OCI-LY1 (cell line): ENCODE data around the gene SLC28A3.

Experiments
- H2AFZ ChIP-seq: fragments of 200-600 bp; sonication (generic), shearing (Covaris generic); 2 replicates; pipeline ENCODE4 v1.6.0; 2014; ENCODE audit warnings: antibody characterized with exemption, mild to moderate bottlenecking, low read length
- H3F3A ChIP-seq: fragments of 200-600 bp; sonication (generic), shearing (Covaris generic); 2 replicates; pipeline ENCODE4 v1.6.0; 2014; ENCODE audit warnings: mild to moderate bottlenecking, antibody characterized with exemption, low read length, moderate library complexity; ENCODE audit not compliant: insufficient read depth
- H3K27ac ChIP-seq: fragments of 200-600 bp; sonication (generic); 2 replicates; pipeline ENCODE4 v1.5.1; 2014; ENCODE audit warnings: low read length, mixed run types, mild to moderate bottlenecking, low read depth; ENCODE audit not compliant: poor library complexity, severe bottlenecking
- H3K27me3 ChIP-seq: fragments of 200-600 bp; sonication (generic); 2 replicates; pipeline ENCODE4 v1.6.0; 2014; ENCODE audit warnings: antibody characterized with exemption, mild to moderate bottlenecking, low read length, moderate library complexity; ENCODE audit not compliant: insufficient read depth
- H3K36me3 ChIP-seq: fragments of 200-600 bp; sonication (generic); 2 replicates; pipeline ENCODE4 v1.6.1; 2014; ENCODE audit warnings: mild to moderate bottlenecking, antibody characterized with exemption, low read length, moderate library complexity, mixed read lengths; ENCODE audit not compliant: insufficient read depth
- H3K4me1 ChIP-seq: fragments of 200-600 bp; sonication (generic); 2 replicates; pipeline ENCODE4 v1.5.1; 2014; ENCODE audit warnings: mild to moderate bottlenecking, low read length, moderate library complexity; ENCODE audit not compliant: insufficient read depth, severe bottlenecking
- H3K4me2 ChIP-seq: fragments of 200-600 bp; sonication (generic), shearing (Covaris generic); 2 replicates; pipeline ENCODE4 v1.6.1; 2014; ENCODE audit warnings: low read length
- H3K4me3 ChIP-seq: fragments of 200-600 bp; sonication (generic); 2 replicates; pipeline ENCODE4 v1.5.1; 2014; ENCODE audit warnings: low read length, low read depth, mild to moderate bottlenecking, mixed read lengths; ENCODE audit not compliant: poor library complexity, severe bottlenecking
- H3K79me2 ChIP-seq: fragments of 200-600 bp; shearing (Covaris generic); 2 replicates; pipeline ENCODE4 v1.6.1; 2016; ENCODE audit warnings: mixed run types, low read length, mixed read lengths; ENCODE audit not compliant: insufficient read depth
- H3K9ac ChIP-seq: fragments of 200-600 bp; sonication (generic), shearing (Covaris generic); 2 replicates; pipeline ENCODE4 v1.6.1; 2014; ENCODE audit warnings: mild to moderate bottlenecking, low read length, mixed read lengths
- H3K9me2 ChIP-seq: fragments of 200-600 bp; sonication (generic), shearing (Covaris generic); 2 replicates; pipeline ENCODE4 v1.6.1; 2014; ENCODE audit warnings: low read depth, mild to moderate bottlenecking, low read length, mixed read lengths
- H3K9me3 ChIP-seq: fragments of 200-600 bp; shearing (Covaris generic); 2 replicates; pipeline ENCODE4 v1.6.1; 2014; ENCODE audit warnings: low read length, mixed read lengths
- H4K20me1 ChIP-seq: fragments of 200-600 bp; sonication (generic), shearing (Covaris generic); 2 replicates; pipeline ENCODE4 v1.6.0; 2016; ENCODE audit warnings: mild to moderate bottlenecking, low read length; ENCODE audit not compliant: insufficient read depth
- EZH2 ChIP-seq: fragments of 200-600 bp; sonication (generic), shearing (Covaris generic); IDR thresholded peaks from 2 replicates; pipeline ENCODE4 v1.8.0; 2017; ENCODE audit warnings: borderline replicate concordance, mixed run types, mild to moderate bottlenecking, antibody characterized with exemption, low read length, moderate library complexity, mixed read lengths
- TF ChIP-seq, protein P1 (sequence below): fragments of 200-600 bp; sonication (generic), shearing (Covaris generic); IDR thresholded peaks from 2 replicates; pipeline ENCODE4 v1.5.1; 2017; ENCODE audit warnings: mild to moderate bottlenecking, antibody characterized with exemption, low read length, moderate library complexity, mixed read lengths

Gene SLC28A3

DNA sequence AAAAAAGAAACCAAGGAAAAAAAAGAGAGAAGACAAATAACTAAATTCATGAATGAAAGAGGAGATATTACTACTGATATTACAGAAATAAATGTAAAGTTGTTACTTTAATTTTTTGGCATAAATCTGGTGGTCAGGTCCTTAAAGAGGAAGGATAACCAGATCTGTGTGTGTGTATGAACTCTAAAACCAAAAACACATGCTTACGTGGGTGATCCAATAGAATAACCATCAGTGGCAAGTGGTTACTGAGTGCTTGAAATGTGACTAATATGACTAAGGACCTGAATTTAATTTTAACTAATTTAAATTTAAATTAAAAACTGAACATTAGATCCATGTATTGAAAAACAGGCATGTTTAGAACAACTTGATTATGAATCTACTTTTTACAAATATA is 10.3 kb downstream of the SLC28A3 start:
- TF ChIP-seq EZH2 = no peak
- TF ChIP-seq, protein P1, sequence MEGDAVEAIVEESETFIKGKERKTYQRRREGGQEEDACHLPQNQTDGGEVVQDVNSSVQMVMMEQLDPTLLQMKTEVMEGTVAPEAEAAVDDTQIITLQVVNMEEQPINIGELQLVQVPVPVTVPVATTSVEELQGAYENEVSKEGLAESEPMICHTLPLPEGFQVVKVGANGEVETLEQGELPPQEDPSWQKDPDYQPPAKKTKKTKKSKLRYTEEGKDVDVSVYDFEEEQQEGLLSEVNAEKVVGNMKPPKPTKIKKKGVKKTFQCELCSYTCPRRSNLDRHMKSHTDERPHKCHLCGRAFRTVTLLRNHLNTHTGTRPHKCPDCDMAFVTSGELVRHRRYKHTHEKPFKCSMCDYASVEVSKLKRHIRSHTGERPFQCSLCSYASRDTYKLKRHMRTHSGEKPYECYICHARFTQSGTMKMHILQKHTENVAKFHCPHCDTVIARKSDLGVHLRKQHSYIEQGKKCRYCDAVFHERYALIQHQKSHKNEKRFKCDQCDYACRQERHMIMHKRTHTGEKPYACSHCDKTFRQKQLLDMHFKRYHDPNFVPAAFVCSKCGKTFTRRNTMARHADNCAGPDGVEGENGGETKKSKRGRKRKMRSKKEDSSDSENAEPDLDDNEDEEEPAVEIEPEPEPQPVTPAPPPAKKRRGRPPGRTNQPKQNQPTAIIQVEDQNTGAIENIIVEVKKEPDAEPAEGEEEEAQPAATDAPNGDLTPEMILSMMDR = no peak
- Histone ChIP-seq H3K9ac (no peak overlapping the region), H3K4me2 (no peak overlapping the region), H3F3A (no peaks in the 10 kb centered on the region), H3K9me3 (no peaks in the 10 kb centered on the region), H2AFZ (no peak overlapping the region), H3K4me3 (no peak overlapping the region), H3K36me3 (no peaks in the 10 kb centered on the region), H4K20me1 (no peaks in the 10 kb centered on the region), H3K27ac (no peak overlapping the region), H3K27me3 (0 out of 2 replicates have a peak, but pooled peaks cover 3% of the 10 kb centered on the region), H3K9me2 (no peaks in the 10 kb centered on the region), H3K4me1 (no peaks in the 10 kb centered on the region), H3K79me2 (no peaks in the 10 kb centered on the region)

DNA sequence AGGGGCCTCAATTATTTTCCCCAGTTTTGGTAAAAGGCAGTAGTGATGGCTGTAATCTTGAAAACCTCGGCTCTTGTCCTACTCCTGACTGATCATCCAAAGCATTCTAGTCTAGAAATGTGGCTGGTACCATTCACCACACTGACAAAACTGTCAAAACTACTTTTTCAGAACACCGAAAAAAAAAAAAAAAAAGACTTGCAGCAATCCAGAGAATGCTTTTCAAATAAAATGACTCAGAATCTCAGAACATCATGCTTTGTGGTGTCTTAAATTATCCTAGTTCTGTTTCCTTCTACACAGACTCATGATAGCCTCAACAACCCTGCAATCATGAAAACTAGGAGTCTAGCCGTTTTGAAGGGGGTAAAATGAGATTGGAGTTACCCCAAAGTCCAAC is 13.4 kb downstream of the SLC28A3 start:
- Histone ChIP-seq H3K36me3 (no peaks in the 10 kb centered on the region), H2AFZ (no peak overlapping the region), H3K79me2 (no peaks in the 10 kb centered on the region), H3K27me3 (0 out of 2 replicates have a peak, but pooled peaks cover 3% of the 10 kb centered on the region), H3K9ac (no peak overlapping the region), H4K20me1 (no peaks in the 10 kb centered on the region), H3K9me3 (no peaks in the 10 kb centered on the region), H3K27ac (no peak overlapping the region), H3K4me1 (no peaks in the 10 kb centered on the region), H3K4me3 (no peak overlapping the region), H3F3A (no peaks in the 10 kb centered on the region), H3K4me2 (no peak overlapping the region), H3K9me2 (no peaks in the 10 kb centered on the region)
- TF ChIP-seq, protein P1 = no peak
- no peak for TF ChIP-seq EZH2

DNA sequence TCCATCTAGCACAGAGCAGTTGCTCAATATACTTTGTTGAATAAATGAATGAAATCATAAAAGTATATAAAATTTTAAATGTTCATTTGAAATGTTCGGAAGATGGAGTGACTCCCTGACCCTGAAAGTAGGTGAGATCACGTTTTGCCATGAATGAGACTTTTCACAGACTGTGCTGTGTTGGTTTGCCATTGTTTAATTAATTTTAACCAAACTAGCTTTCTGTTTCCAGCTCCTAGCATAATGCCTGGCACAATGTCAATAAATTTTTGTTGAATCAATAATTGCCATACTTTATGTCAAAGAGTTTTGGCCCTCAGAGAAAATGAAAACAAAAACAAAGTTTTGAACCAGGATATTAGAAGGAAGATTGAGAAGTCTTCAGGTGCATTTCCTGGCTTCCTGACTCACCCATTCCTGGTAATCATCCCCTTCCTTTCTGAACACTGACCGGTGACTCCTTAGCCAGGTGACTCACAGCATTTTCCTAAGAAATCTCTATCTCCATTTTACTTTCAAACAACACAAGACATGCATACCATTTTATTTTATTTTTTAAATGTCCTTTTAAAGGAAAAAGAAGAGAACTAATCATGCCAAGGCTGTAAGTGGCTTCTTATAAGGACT is 15.1 kb downstream of the SLC28A3 start:
- Histone ChIP-seq H3K4me2 (no peak overlapping the region), H3K36me3 (no peaks in the 10 kb centered on the region), H3K4me3 (no peak overlapping the region)

More for the DNA sequence above, 15.1 kb downstream of the SLC28A3 start:
- Histone ChIP-seq H3K9ac (no peak overlapping the region), H2AFZ (no peak overlapping the region), H3K9me3 (no peaks in the 10 kb centered on the region), H3K79me2 (no peaks in the 10 kb centered on the region), H3K27ac (no peak overlapping the region), H3K27me3 (0 out of 2 replicates have a peak, but pooled peaks cover 3% of the 10 kb centered on the region), H4K20me1 (no peaks in the 10 kb centered on the region), H3F3A (no peaks in the 10 kb centered on the region), H3K4me1 (no peaks in the 10 kb centered on the region), H3K9me2 (no peaks in the 10 kb centered on the region)
- TF ChIP-seq, protein P1 = no peak
- no peak for TF ChIP-seq EZH2
